A549 (cell line): ENCODE results near the gene RSPH6A. TPM values are rescaled to one million over a fixed set of nuclear protein-coding genes. Genes with fewer than 3 reads are reported as not detected.
A peak's percentile ranks its signal among the peaks of the same experiment; 100 is the strongest.

Experiments
- ATAC-seq, 2 experiments: fragments of 200-7000 bp in 1 of 2; fragments of >200 bp in 1 of 2; cut with Nextera tagmentation in 1 of 2; cut with Tn5 transposase in 1 of 2; 3 replicates each; pipeline versions ENCODE4 v1.8.0 to v1.9.1; 2018 to 2020; ENCODE audit warnings: mild to moderate bottlenecking in 1 of 2, moderate library complexity in 1 of 2
- CTCF ChIA-PET: fragments of 300-600 bp; sonication (Branson Sonifier 250); formaldehyde crosslinking; extraction: SDS; loops from one replicate; lab custom pipeline; 2021; ENCODE audit warnings: antibody characterized with exemption, inconsistent platforms; lab: Yijun Ruan, JAX
- POLR2A ChIA-PET: fragments of 350-600 bp; formaldehyde crosslinking; extraction: SDS; loops from one replicate; lab custom pipeline; 2021; ENCODE audit warnings: antibody characterized with exemption, inconsistent platforms; lab: Yijun Ruan, JAX
- DNase-seq, 2 experiments: peaks; one replicate each; pipeline versions ENCODE4 v3.0.0 to v3.0.0-alpha.2; 2011 to 2016; ENCODE audit warnings: low read depth in 1 of 2, low spot score in 1 of 2
- FAIRE-seq: peaks from 2 replicates; lab custom pipeline; 2011; peaks lifted over from hg19 to GRCh38; lab: Jason Lieb, UNC
- H3K27ac ChIP-seq, 2 experiments: fragments of >200 bp; sonication (Bioruptor Twin); formaldehyde crosslinking; 3 replicates each; pipeline ENCODE4 v1.5.1; 2016 to 2017
- H3K4me1 ChIP-seq: fragments of >200 bp; sonication (Bioruptor Twin); formaldehyde crosslinking; 3 replicates; pipeline ENCODE4 v1.6.1; 2016
- H3K4me2 ChIP-seq: fragments of >200 bp; sonication (Bioruptor Twin); formaldehyde crosslinking; 3 replicates; pipeline ENCODE4 v1.6.1; 2016
- H3K4me3 ChIP-seq: fragments of >200 bp; sonication (Bioruptor Twin); formaldehyde crosslinking; 3 replicates; pipeline ENCODE4 v1.5.1; 2016
- H3K9me3 ChIP-seq: fragments of >200 bp; sonication (Bioruptor Twin); formaldehyde crosslinking; 3 replicates; pipeline ENCODE4 v1.6.1; 2016
- BHLHE40 ChIP-seq: IDR thresholded peaks from 2 replicates; pipeline ENCODE4 v1.6.1; 2012; ENCODE audit warnings: low read depth, low read length, inconsistent platforms
- CBX2 ChIP-seq: fragments of 200-600 bp; sonication (generic); IDR thresholded peaks from 2 replicates; pipeline ENCODE4 v1.6.1; 2016; ENCODE audit warnings: low read depth, mild to moderate bottlenecking, borderline replicate concordance
- CEBPB ChIP-seq, 2 experiments: fragments of >200 bp in 1 of 2; sonication (Bioruptor Twin) in 1 of 2; formaldehyde crosslinking in 1 of 2; IDR thresholded peaks; 2 replicates each; pipeline ENCODE4 v1.6.1; 2012 to 2016
- CHD4 ChIP-seq: fragments of 200-600 bp; sonication (generic); IDR thresholded peaks from 2 replicates; pipeline ENCODE4 v1.6.1; 2016; ENCODE audit warnings: antibody characterized with exemption, mild to moderate bottlenecking, borderline replicate concordance
- EHMT2 ChIP-seq: fragments of 200-600 bp; sonication (generic); IDR thresholded peaks from 2 replicates; pipeline ENCODE4 v1.6.1; 2016; ENCODE audit warnings: antibody characterized with exemption, low read depth, mild to moderate bottlenecking, moderate library complexity
- FOSB ChIP-seq: fragments of 250-450 bp; sonication (Bioruptor Pico); IDR thresholded peaks from 2 replicates; pipeline ENCODE4 v1.5.0; 2020; ENCODE audit warnings: mild to moderate bottlenecking, moderate library complexity
- FOXS1 ChIP-seq: fragments of 250-450 bp; sonication (Bioruptor Pico); IDR thresholded peaks from 2 replicates; pipeline ENCODE4 v1.5.0; 2020; ENCODE audit warnings: mild to moderate bottlenecking, moderate library complexity
- HDAC2 ChIP-seq: fragments of 200-600 bp; sonication (generic); IDR thresholded peaks from 2 replicates; pipeline ENCODE4 v1.6.1; 2016
- HOXA7 ChIP-seq: fragments of 250-450 bp; sonication (Bioruptor Pico); IDR thresholded peaks from 2 replicates; pipeline ENCODE4 v1.5.0; 2020; ENCODE audit warnings: mild to moderate bottlenecking, moderate library complexity
- HOXB5 ChIP-seq: fragments of 250-450 bp; sonication (Bioruptor Pico); IDR thresholded peaks from 2 replicates; pipeline ENCODE4 v1.5.0; 2020; ENCODE audit warnings: mild to moderate bottlenecking, moderate library complexity
- JUN ChIP-seq, 2 experiments: fragments of >200 bp; sonication (Bioruptor Twin); formaldehyde crosslinking; IDR thresholded peaks; 2 replicates in 1 of 2; 3 replicates in 1 of 2; pipeline ENCODE4 v1.6.1; 2016 to 2017
- JUNB ChIP-seq: fragments of >200 bp; sonication (Bioruptor Twin); formaldehyde crosslinking; IDR thresholded peaks from 2 replicates; pipeline ENCODE4 v1.6.1; 2016
- KDM1A ChIP-seq: fragments of 200-600 bp; sonication (generic); IDR thresholded peaks from 2 replicates; pipeline ENCODE4 v1.6.1; 2016; ENCODE audit warnings: low read depth, mild to moderate bottlenecking
- MYC ChIP-seq: IDR thresholded peaks from 2 replicates; pipeline ENCODE4 v1.6.1; 2012; ENCODE audit warnings: mild to moderate bottlenecking, inconsistent platforms, low read length, improper control_type of control experiment, borderline replicate concordance
- NPAS2 ChIP-seq: fragments of 250-450 bp; sonication (Bioruptor Pico); IDR thresholded peaks from 2 replicates; pipeline ENCODE4 v1.8.0; 2022; ENCODE audit warnings: mild to moderate bottlenecking, moderate library complexity, borderline replicate concordance
- NR3C1 ChIP-seq: fragments of >200 bp; sonication (Bioruptor Twin); formaldehyde crosslinking; IDR thresholded peaks from 3 replicates; pipeline ENCODE4 v1.6.1; 2017
- POLR2A ChIP-seq: IDR thresholded peaks from 2 replicates; pipeline ENCODE4 v1.6.1; 2012; ENCODE audit warnings: mild to moderate bottlenecking, low read length
- RAD21 ChIP-seq, 2 experiments: fragments of >200 bp in 1 of 2; sonication (Bioruptor Twin) in 1 of 2; formaldehyde crosslinking in 1 of 2; IDR thresholded peaks in 1 of 2; conservative IDR thresholded peaks in 1 of 2; 2 replicates in 1 of 2; 3 replicates in 1 of 2; pipeline ENCODE4 v1.6.1; 2012 to 2018; ENCODE audit warnings: inconsistent platforms in 1 of 2
- RARB ChIP-seq: fragments of 250-450 bp; sonication (Bioruptor Pico); IDR thresholded peaks from 2 replicates; pipeline ENCODE4 v1.8.0; 2021; ENCODE audit warnings: mild to moderate bottlenecking, moderate library complexity
- RFX5 ChIP-seq: fragments of 450-650 bp; IDR thresholded peaks from 2 replicates; pipeline ENCODE4 v1.7.1; 2014; ENCODE audit warnings: antibody characterized with exemption, mild to moderate bottlenecking, moderate library complexity
- RNF2 ChIP-seq: fragments of 200-600 bp; sonication (generic); IDR thresholded peaks from 2 replicates; pipeline ENCODE4 v1.6.1; 2016; ENCODE audit warnings: low read depth, mild to moderate bottlenecking, antibody characterized with exemption, moderate library complexity, borderline replicate concordance
- SMC3 ChIP-seq: fragments of >200 bp; sonication (Bioruptor Twin); formaldehyde crosslinking; IDR thresholded peaks from 3 replicates; pipeline ENCODE4 v1.6.1; 2018; ENCODE audit warnings: inconsistent platforms
- TFCP2L1 ChIP-seq: fragments of 250-450 bp; sonication (Bioruptor Pico); IDR thresholded peaks from 2 replicates; pipeline ENCODE4 v1.5.0; 2021; ENCODE audit warnings: mild to moderate bottlenecking
- ZC3H11A ChIP-seq: fragments of 450-650 bp; IDR thresholded peaks from 2 replicates; pipeline ENCODE4 v1.6.1; 2014; ENCODE audit warnings: antibody characterized with exemption, mild to moderate bottlenecking
- WGBS: methylation state at CpG from one replicate; pipeline ENCODE4 v1.1.6; 2017; ENCODE audit errors: missing lambda C conversion rate; 5-methylcytosine and 5-hydroxymethylcytosine counted together
- polyA plus RNA-seq, 4 experiments: library from polyadenylated mRNA; depleted of rRNA in 3 of 4; stranded (reverse); fragments of >200 nt; fragmentation: RNase III in 1 of 4; extraction: RNeasy Plus Mini Kit Qiagen cat#74134 plus additional on column Dnase treatment in 1 of 4; gene quantifications; 2 replicates in 3 of 4; 3 replicates in 1 of 4; pipeline ENCODE4 v1.2.3, GENCODE V29; 2011 to 2017
- TF ChIP-seq, protein P1 (sequence below): IDR thresholded peaks from 2 replicates; pipeline ENCODE4 v1.6.1; 2012
- TF ChIP-seq, protein P2 (sequence below): fragments of >200 bp; sonication (Bioruptor Twin); formaldehyde crosslinking; IDR thresholded peaks from 3 replicates; pipeline ENCODE4 v1.5.1; 2016
- TF ChIP-seq, protein P3 (sequence below): IDR thresholded peaks from 2 replicates; pipeline ENCODE4 v1.6.1; 2012
- TF ChIP-seq, protein P4 (sequence below): fragments of >200 bp; sonication (Bioruptor Twin); formaldehyde crosslinking; IDR thresholded peaks from 2 replicates; pipeline ENCODE4 v1.6.1; 2016
- TF ChIP-seq, protein P5 (sequence below): fragments of >200 bp; sonication (Bioruptor Twin); formaldehyde crosslinking; IDR thresholded peaks from 3 replicates; pipeline ENCODE4 v1.6.1; 2016
- TF ChIP-seq, protein P6 (sequence below): fragments of 450-650 bp; IDR thresholded peaks from 2 replicates; pipeline ENCODE4 v1.6.1; 2014; ENCODE audit warnings: antibody characterized with exemption

Gene RSPH6A
- polyA plus RNA-seq, 2 of the 4 experiments (the other 2 are of a cell fraction) = not detected

DNA sequence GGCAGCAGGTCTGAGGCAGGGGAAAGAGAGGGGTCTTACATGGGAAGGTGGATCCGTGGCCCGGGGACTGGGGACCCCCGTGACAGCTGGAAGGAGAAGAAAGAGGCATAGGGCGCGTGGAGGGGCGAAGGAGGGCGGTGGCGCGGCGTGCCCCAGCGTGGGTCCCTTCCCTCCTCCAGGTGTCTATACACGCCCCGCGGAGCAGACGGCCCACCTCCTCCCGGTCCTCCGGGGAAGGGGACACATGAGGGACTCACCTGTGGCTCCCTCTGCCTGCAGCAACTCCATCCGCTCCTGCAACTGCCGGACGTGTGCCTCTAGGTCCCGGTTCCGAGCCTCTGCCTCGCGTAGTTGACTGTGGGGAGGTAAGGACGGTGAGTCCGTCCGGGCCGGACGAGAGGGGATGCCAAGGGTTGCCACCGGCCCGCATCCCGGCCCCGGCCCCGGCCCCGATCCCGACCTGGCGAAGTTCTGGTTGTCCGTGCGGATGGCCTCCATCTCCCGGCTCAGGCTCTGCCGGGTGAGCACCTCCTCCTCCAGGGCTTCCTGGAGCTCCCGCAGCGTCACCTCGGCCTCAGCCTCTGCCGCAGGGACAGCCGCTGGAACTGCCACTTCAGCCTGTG lies 43.7 kb downstream of the RSPH6A start:
- TF ChIP-seq HOXB5 (CRISPR knock-in tag) = no peak
- no peak for TF ChIP-seq KDM1A
- CTCF ChIA-PET = interaction anchor here (0.5 to 74.3 kb wide), 12 partner anchors 15 to 112 kb away, joined by 3 to 2204 read pairs (median 18); partner anchors contain the start of genes DMPK, DMWD, FOXA3 and QPCTL
- no peak for FAIRE-seq
- H3K9me3 ChIP-seq = no peaks in the 10 kb centered on the region
- ATAC-seq = no peak
- DNase-seq = no peak
- peaks cover 13% of the 10 kb centered on the region for H3K4me1 ChIP-seq
- H3K4me3 ChIP-seq = no peak overlapping the region; the same call in 2 of the 3 replicates
- peak overlapping the region; percentile 86 for H3K4me2 ChIP-seq
- H3K27ac ChIP-seq = peak overlapping the region in 1 of 2 experiments; percentile 87; a peak in 2 of 6 replicates
- 93% methylated on average over 46 of the region's 46 CpGs for WGBS
- POLR2A ChIA-PET = interaction anchor here (1.1 to 4.1 kb wide), 6 partner anchors 8 to 54 kb away, joined by 4 to 67 read pairs (median 31); partner anchors contain the start of genes DMPK and DMWD

DNA sequence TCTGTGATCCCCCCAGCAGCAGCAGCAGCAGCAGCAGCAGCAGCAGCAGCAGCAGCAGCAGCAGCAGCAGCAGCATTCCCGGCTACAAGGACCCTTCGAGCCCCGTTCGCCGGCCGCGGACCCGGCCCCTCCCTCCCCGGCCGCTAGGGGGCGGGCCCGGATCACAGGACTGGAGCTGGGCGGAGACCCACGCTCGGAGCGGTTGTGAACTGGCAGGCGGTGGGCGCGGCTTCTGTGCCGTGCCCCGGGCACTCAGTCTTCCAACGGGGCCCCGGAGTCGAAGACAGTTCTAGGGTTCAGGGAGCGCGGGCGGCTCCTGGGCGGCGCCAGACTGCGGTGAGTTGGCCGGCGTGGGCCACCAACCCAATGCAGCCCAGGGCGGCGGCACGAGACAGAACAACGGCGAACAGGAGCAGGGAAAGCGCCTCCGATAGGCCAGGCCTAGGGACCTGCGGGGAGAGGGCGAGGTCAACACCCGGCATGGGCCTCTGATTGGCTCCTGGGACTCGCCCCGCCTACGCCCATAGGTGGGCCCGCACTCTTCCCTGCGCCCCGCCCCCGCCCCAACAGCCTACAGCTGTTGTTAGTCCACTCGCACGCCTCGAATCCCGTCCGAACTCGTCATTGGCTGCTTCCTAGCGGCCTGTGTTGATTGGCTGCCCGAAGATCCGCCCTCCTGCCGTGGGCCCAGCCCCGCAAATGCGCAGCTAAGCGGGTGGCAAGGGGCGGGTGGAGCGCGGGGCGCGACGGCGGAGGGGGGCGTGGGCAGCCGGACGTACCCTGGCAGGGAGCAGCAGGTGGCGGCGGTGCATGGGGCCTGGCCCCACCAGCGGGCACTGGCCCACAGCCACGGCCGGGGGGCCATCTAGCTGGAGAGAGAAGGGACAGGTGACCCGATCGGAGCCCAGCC lies 44.7 kb downstream of the RSPH6A start:
- peaks cover 18% of the 10 kb centered on the region for H3K4me1 ChIP-seq
- ChIA-PET POLR2A (interaction anchor here (0.5 to 4.5 kb wide), 19 partner anchors 9 to 223 kb away, joined by 3 to 68 read pairs (median 4); partner anchors contain the start of genes DMPK, DMWD, FBXO46 and IRF2BP1), CTCF (interaction anchor here (0.6 to 74.3 kb wide), 23 partner anchors 14 to 421 kb away, joined by 3 to 2204 read pairs (median 7); partner anchors contain the start of genes DMPK, DMWD, FBXO46 and FOXA3)
- DNase-seq (peak; percentile 99 to 100), FAIRE-seq (peak; percentile 94), ATAC-seq (peak; percentile 49 to 83)
- no peaks in the 10 kb centered on the region for H3K9me3 ChIP-seq
- peak overlapping the region; percentile 86 for H3K4me2 ChIP-seq
- 10% methylated on average over 34 of the region's 79 CpGs for WGBS
- peak overlapping the region; percentile 71 to 87 for H3K27ac ChIP-seq
- H3K4me3 ChIP-seq = peak overlapping the region; percentile 45
- TF ChIP-seq, protein P1, sequence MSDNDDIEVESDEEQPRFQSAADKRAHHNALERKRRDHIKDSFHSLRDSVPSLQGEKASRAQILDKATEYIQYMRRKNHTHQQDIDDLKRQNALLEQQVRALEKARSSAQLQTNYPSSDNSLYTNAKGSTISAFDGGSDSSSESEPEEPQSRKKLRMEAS = no peak; the same call in 1 of the 2 replicates
- TF ChIP-seq, protein P2, sequence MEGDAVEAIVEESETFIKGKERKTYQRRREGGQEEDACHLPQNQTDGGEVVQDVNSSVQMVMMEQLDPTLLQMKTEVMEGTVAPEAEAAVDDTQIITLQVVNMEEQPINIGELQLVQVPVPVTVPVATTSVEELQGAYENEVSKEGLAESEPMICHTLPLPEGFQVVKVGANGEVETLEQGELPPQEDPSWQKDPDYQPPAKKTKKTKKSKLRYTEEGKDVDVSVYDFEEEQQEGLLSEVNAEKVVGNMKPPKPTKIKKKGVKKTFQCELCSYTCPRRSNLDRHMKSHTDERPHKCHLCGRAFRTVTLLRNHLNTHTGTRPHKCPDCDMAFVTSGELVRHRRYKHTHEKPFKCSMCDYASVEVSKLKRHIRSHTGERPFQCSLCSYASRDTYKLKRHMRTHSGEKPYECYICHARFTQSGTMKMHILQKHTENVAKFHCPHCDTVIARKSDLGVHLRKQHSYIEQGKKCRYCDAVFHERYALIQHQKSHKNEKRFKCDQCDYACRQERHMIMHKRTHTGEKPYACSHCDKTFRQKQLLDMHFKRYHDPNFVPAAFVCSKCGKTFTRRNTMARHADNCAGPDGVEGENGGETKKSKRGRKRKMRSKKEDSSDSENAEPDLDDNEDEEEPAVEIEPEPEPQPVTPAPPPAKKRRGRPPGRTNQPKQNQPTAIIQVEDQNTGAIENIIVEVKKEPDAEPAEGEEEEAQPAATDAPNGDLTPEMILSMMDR = peak; percentile 96
- no peak for TF ChIP-seq CEBPB (IDR thresholded peaks at IDR 0.05)
- TF ChIP-seq, protein P3, sequence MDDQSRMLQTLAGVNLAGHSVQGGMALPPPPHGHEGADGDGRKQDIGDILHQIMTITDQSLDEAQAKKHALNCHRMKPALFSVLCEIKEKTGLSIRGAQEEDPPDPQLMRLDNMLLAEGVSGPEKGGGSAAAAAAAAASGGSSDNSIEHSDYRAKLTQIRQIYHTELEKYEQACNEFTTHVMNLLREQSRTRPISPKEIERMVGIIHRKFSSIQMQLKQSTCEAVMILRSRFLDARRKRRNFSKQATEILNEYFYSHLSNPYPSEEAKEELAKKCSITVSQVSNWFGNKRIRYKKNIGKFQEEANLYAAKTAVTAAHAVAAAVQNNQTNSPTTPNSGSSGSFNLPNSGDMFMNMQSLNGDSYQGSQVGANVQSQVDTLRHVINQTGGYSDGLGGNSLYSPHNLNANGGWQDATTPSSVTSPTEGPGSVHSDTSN = peak; percentile 86
- TF ChIP-seq, protein P4, sequence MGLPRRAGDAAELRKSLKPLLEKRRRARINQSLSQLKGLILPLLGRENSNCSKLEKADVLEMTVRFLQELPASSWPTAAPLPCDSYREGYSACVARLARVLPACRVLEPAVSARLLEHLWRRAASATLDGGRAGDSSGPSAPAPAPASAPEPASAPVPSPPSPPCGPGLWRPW = no peak
- peak; percentile 78 to 92 for TF ChIP-seq RAD21 (conservative IDR thresholded peaks at IDR 0.05 in 1 of 2, IDR thresholded peaks at IDR 0.05 in 1 of 2)
- no peak for TF ChIP-seq MYC
- TF ChIP-seq JUNB = no peak
- peak; percentile 79 for TF ChIP-seq RFX5
- TF ChIP-seq HDAC2 = no peak
- no peak for TF ChIP-seq NR3C1
- TF ChIP-seq RARB (CRISPR knock-in tag) = no peak
- TF ChIP-seq, protein P5, sequence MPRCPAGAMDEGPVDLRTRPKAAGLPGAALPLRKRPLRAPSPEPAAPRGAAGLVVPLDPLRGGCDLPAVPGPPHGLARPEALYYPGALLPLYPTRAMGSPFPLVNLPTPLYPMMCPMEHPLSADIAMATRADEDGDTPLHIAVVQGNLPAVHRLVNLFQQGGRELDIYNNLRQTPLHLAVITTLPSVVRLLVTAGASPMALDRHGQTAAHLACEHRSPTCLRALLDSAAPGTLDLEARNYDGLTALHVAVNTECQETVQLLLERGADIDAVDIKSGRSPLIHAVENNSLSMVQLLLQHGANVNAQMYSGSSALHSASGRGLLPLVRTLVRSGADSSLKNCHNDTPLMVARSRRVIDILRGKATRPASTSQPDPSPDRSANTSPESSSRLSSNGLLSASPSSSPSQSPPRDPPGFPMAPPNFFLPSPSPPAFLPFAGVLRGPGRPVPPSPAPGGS = peak; percentile 63; the same call in 1 of the 3 replicates
- TF ChIP-seq BHLHE40 = peak; percentile 48
- no peak for TF ChIP-seq CBX2
- TF ChIP-seq ZC3H11A = no peak
- no peak for TF ChIP-seq FOXS1
- TF ChIP-seq NPAS2 (CRISPR knock-in tag) = no peak
- no peak for TF ChIP-seq HOXA7 (CRISPR knock-in tag)
- TF ChIP-seq RNF2 = no peak
- TF ChIP-seq JUN (IDR thresholded peaks at IDR 0.05) = peak; percentile 79 to 96
- no peak for TF ChIP-seq CHD4
- peak; percentile 32 for TF ChIP-seq POLR2A
- 0 out of 2 replicates have a peak, but pooled peaks have one; percentile 54 for TF ChIP-seq HOXB5 (CRISPR knock-in tag)
- TF ChIP-seq, protein P6, sequence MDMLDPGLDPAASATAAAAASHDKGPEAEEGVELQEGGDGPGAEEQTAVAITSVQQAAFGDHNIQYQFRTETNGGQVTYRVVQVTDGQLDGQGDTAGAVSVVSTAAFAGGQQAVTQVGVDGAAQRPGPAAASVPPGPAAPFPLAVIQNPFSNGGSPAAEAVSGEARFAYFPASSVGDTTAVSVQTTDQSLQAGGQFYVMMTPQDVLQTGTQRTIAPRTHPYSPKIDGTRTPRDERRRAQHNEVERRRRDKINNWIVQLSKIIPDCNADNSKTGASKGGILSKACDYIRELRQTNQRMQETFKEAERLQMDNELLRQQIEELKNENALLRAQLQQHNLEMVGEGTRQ = peak; percentile 21; the same call in 1 of the 2 replicates
- TF ChIP-seq SMC3 = peak; percentile 75
- TF ChIP-seq FOSB (CRISPR knock-in tag) = no peak
- TF ChIP-seq EHMT2 = no peak
- no peak for TF ChIP-seq KDM1A
- peak; percentile 92 for TF ChIP-seq TFCP2L1 (CRISPR knock-in tag)
